ENCODE data around the gene BSDC1.
A peak's percentile ranks its signal among the peaks of the same experiment; 100 is the strongest.
"Not testable (repeated sequence)": the region's sequence is repeated elsewhere in the genome, so short reads cannot be mapped to it uniquely, and the experiment has no call there.

The BSDC1 gene, protein sequence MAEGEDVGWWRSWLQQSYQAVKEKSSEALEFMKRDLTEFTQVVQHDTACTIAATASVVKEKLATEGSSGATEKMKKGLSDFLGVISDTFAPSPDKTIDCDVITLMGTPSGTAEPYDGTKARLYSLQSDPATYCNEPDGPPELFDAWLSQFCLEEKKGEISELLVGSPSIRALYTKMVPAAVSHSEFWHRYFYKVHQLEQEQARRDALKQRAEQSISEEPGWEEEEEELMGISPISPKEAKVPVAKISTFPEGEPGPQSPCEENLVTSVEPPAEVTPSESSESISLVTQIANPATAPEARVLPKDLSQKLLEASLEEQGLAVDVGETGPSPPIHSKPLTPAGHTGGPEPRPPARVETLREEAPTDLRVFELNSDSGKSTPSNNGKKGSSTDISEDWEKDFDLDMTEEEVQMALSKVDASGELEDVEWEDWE

DNA sequence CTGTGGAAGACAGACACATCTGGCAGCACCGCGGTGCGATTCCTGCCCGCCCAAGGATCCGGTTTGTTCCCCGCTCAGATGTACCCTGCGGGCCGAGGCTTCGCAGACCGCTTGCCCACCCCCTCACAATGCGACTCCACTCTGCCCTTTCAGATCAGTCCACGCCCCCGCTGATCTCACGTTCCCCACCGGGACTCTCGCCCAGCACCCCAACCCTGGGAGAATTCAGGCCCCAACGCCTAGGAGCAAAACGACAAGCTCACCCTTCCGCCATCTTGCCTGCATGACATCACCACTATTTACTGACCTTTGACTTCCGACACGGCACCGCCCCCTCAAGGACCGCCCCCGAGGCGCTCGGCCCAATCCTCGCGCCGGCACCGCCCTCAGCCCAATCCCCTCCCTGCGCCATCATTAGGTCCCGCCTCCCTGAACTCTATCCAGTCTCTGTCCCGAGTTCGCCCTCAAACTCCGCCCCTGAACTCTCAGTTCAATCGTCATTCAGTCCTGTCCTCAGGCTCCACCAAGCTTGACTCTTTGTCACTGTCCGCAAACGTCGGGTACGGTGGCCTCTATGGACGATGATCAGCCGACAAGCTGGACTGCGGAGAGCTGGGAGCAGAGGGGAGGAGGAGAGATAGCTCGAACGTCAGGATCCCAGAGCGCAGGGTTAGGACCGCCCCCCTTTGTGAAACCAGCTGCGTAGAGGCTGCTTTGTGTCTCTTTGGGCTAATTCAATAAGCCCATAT is at the start of gene BSDC1:
TSS of gene BSDC1 (minus strand) at position 301 of the 749 bp plus-strand sequence. CDS start at position 274, 27 bp downstream.
- peak; percentile 95 for DNase-seq (ENCODE audit: low read depth)

DNA sequence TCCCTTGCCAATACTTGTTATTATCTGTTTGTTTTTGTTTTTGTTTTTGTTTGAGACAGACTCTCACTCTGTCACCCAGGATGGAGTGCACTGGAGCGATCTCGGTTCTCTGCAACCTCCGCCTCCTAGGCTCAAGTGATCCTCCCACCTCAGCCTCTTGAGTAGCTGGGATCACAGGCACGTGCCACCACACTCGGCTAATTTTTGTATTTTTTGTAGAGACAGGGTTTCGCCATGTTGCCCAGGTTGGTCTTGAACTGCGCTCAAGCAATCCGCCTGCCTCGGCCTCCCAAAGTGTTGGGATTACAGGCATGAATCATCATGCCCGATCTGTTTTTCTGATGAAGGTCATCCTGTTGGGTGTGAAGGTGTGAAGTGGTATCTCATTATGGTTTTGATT is 47.2 kb upstream of the BSDC1 start:
- not testable (repeated sequence) for DNase-seq (ENCODE audit: low read depth)

DNA sequence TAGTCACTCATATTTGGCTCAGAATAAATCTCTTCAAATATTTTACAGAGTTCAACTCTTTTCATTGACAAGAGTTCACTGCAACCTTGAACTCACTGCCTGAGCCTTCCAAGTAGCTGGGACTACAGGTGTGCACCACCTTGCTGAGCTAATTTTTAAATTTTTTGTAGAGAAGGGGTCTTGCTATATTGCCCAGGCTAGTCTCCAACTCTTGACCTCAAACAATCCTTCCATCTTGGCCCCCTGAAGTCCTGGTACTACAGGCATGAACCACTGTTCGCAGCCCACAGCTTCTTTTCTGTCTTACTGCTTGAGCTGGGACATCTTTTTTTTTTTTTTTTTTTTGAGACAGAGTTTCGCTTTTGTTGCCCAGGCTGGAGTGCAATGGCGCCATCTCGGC is 44.5 kb upstream of the BSDC1 start:
- DNase-seq (ENCODE audit: low read depth) = not testable (repeated sequence)

DNA sequence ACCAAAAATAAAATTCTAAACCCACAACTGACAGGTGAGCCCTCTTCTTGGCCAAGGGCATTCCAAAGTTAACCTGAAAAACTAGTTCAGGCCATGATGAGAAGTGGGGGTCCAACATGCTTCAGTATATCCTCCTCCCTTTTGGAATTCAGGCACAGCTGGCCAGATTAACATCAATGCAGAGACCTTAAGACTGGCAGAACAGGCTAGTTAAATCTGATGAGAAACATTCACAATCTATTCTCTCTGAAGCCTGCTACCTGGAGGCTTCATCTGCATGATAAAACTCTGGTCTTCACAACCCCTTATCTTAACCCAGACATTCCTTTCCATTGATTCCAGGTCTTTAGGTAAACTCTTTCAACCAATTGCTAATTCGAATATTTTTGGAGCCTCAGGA is 43.9 kb upstream of the BSDC1 start:
- no peak for DNase-seq (ENCODE audit: low read depth)

DNA sequence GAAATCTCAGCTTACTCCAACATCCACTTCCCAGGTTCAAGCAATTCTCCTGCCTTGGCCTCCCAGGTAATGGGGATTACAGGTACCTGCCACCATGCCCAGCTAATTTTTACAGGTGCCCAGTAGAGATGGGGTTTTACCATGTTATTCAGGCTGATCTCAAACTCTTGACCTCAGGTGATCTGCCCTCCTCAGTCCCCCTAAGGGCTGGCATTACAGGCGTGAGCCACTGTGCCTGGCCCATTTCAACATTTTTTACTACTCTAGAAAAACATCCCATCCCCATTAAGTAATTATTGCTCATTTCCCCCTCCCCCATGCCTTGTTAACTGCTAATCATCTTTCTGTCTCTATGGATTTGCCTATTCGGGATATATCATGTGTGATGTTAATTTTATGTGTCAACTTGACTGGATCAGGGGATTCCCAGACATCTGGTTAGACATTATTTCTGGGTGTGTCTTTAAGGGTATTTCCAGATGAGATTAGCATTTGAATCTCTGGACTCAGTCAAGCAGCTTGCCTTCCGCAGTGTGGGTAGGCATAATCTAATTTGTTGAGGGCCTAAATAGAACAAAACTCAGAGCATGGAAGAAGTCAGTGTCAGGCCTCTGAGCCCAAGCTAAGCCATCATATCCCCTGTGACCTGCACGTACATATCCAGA is 37.6 kb upstream of the BSDC1 start:
- no peak for DNase-seq (ENCODE audit: low read depth)

DNA sequence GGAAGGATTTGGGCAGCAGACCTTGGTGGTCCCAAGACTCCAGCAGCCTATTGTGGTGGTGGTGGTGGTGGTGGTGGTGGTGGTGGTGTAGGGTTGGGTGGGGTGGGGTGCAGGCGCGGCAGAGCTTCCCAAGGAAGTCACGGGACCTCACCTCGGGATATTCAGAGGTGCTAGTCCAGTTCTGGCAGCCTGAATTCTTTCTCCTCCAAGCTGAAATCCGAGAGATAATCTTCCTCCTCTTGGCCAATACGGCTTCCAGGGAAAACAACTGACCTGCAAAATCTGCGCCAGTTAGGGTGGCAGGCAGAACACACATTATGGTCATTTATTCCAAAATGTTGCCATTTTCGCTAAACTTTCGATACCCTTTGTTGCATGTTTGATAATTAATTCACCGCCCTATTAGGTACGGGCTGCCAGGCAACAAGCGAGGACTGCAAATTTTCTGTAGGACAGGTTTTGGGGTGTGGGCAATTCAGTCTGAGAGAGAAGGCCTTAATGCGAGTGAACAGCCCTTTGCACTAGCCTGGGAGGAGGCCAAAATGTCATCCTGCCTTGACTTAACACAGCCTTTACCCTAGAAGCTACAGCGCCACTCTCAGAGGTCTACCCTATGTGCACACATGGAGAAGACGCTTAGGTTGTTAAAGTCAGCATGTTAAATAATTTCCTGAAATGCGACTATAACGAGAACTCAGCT is 33.2 kb upstream of the BSDC1 start:
- no peak for DNase-seq (ENCODE audit: low read depth)

DNA sequence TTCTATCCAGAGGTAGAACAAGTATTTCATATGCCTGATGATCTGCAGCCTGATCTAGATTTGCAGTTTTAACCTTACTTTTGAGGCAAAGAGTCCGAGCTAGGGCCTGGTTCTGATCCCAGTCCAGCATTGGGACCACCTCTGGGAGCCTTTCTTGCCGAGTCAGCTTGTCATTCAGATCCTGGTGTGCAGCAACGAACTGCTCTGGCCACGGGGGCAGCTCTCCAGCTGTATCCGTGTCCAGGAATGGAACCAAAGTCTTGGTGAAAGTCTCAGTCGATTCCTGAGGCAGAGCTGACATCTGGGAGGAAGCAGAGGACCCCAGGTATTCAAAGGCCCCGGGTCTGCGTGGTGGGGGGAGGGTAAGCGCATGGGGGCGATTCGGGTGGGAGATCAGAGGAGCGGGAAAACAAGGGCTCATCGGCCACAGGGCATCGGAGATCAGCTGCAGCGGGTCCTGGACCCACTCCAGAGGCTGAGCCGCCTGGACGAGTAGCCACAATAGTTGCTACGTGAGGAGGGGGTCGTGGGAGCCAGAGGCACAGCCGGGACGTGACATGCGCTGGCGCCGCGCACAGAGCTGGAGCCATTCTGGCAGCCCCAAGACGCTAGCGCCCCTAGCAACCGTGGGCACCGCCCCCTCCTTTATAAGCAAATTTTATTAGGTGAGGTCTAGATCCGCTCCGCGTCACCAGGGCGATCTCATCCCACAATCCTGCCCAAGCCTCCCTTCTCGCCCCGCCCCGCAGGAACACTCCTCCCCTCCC is 32.4 kb upstream of the BSDC1 start:
- no peak for DNase-seq (ENCODE audit: low read depth)

DNA sequence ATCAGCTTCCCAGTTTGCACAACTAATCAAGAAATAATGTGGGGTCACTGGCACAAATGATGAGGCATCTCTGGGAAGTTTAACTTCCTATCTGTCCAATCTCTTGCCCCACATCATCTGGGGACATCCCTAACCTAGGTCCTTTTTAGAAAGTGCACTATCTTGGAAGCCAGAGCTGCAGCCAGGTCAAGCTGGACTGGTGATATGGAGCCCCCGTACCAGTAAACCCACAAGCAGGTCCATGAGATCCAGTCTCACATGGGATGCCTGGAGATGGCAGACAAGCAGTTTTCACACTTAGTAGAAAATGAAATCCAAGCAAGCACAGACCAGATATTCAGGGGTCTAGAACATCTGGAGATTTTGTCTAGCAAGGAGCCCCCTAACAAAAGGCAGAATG is 27.5 kb upstream of the BSDC1 start:
- DNase-seq (ENCODE audit: low read depth) = no peak

DNA sequence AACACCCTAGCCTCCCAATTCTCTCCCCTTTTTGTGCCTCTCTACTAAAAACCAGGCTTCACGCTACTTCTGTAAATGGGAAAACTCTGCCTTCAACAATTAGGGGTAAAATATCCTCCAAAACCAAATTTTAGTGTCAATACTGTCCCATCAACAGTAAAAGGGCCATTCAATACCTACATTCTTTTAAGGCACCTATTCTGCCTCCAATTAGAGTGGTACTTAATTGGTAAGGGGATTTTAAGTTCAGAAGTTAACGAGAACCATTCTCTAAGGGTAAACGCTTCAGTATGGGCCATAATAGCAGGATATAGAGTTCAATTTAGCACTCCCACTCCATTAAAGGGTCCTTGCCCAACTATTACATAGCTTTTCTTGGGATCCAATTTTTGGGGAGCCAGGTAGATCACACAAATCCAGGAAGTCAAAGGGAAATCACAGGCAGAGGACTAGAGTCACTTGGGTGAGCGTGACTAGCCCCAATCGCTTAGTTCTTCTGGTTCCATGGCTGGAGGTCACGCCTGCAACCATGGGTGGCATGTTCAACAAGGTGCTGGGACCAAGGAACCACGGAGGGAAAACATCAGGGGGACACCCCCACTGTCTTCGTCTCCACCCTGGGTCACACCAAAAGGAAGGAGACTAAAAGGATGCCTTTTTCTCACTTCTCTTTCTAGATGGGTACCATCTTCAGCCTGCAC is 20.1 kb upstream of the BSDC1 start:
- no peak for DNase-seq (ENCODE audit: low read depth)

DNA sequence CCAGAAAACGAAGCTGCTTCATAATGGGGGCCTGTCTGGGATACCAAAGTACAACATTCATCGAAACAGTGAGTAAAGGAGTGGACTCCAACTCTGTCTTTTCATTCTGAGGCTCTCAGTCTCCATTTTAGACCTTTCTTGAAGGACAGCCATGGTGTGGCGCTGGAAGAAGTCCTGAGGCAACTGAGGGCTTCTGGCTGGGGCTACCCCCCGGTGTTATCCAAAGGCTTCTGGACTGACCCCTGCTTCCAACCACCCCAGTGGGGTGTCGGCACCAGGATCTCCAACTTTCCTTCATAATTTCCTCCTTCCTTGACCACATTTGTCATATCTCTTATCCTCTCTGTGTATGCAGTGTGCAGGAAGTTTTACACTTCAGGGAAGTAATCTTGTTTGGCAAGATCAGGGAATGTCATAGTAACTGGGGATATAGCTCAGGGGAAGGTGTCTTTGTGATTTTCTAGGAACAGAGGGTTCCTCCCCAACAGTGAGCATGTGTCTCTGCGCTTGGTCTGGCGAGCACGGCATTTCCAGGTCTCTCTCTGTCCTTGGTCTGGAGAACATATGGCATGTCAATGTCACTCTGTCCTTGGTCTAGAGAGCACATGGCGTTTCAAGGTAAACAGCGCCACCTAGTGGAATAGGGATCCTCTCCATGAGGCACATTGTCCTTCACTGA is 19.4 kb upstream of the BSDC1 start:
- peak; percentile 35 for DNase-seq (ENCODE audit: low read depth)

DNA sequence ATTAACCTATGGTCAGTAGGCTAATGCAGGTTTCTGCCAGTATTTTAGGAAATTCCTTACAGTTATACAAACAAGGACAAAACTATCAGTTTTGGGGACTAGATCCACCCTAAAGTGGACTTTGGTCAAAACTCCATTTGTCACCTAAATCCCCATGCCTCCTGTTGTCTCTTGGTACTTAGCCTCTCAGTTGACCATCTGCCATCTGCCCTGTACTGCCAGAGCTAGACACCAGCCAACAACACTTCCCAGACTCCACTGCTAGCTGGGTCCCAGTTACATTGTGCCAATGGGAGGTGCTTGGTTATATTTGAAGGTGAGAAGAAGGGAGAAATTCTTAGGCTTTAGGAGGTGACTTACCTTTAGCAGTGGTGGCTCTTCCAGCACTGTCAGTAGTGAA is 17.0 kb upstream of the BSDC1 start:
- no peak for DNase-seq (ENCODE audit: low read depth)

DNA sequence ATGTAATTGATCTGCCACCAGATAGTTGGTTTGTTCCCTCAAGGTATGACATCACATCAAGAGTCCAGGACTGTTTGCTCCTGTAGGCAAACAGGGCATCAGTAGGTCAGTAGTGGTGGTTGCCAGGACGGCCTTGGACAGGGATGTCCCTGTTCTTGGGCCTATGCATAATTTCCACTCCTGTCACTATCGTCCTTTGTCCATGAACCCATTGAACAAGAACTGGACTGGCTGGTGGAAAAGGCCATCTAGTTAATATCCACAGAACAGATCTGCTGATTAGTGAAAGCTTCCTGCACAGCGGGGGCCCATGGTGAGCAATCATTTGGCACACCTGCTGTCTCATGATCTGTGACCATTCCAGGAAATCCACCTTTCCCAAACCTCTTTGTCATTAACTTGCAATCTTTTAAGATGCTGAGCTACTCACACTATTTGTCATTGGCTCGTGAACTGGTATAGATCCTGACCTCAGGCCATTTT is 12.4 kb upstream of the BSDC1 start:
- DNase-seq (ENCODE audit: low read depth) = no peak

DNA sequence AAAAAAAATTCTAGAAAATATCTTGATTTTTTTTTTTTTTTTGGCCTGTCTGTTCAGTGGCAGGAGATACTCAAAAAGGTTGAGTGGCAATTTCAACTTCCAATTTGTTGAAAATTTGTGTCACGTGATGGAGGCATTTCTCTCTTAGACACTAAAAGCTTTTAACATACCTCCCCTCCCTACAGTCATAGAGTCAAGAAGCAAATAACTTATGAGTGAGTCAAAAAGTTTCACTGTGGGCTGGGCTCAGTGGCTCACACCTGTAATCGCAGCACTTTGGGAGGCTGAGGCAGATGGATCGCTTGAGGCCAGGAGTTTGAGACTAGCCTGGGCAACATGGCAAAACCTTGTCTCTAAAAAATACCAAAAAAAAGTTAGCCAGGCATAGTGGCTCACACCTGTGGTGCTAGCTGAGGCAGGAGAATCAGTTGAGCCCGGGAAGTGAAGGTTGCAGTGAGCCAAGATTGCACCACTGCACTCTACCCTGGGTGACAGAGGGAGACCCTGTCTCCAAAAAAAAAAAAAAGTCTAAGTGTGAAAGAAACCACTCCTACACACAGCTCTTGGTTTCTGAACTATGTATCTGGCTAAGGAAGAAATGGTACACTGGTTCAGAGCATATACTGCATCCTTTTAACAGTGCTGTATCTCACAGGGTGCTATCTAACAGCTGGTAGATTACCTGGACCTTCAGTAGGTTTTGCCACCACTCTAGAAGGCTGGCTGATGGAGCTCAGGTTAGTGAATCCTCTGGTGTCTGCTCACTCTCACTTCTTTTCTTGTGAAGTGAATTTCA is 11.6 kb upstream of the BSDC1 start:
- DNase-seq (ENCODE audit: low read depth) = no peak

DNA sequence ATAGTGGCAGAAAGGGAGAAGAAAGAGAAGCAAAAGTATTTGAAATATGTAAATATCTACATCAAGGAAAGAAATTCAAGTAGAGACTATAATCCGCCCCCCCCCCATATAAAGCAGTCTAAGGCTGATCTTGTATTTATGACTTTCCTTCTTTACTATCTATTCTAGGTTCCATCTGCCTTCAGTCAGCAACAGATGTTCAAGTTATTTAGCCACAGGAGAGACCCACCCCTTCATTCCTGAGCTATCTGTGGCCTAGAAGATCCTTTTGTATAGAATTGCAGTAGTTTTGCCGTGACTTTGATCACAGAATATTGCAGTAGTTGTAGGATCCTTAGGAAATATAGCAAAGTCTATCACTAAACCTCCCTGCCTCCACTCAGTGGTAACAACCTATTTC is 10.7 kb upstream of the BSDC1 start:
- DNase-seq (ENCODE audit: low read depth) = no peak

DNA sequence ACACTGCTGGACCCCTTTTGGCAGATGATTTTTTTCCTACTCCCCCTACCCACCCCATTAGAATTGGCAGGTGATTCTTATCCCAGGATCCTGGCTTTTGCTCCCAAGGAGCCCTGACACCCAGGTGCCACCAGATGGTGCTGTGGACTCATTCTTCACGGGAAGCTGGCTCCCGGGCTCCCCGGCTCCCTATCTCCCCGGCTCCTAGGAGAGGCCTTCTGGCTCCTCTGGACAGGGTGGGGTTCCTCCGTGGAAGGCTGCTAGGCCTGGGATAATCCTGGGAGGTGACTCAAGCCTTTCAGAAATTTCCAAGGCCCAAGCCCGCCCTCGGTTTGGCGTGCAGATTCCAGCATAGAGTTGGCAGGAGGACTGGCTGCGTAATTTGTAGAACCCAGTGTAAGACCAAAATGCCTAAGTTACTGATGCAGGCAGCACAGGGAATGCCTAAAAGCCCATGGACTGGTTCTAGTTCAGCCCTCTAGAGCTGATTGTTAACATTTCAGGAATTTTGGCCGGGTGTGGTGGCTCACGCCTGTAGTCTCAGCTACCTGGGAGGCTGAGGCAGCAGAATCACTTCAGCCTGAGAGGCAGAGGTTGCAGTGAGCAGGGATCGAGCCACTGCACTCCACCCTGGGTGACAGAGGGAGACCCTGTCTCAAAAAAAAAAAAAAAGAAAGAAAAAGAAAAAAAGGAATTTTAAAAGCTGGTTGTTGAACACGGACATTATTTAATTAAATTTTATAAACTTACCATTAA is 6.8 kb upstream of the BSDC1 start:
- peak; percentile 29 for DNase-seq (ENCODE audit: low read depth)

DNA sequence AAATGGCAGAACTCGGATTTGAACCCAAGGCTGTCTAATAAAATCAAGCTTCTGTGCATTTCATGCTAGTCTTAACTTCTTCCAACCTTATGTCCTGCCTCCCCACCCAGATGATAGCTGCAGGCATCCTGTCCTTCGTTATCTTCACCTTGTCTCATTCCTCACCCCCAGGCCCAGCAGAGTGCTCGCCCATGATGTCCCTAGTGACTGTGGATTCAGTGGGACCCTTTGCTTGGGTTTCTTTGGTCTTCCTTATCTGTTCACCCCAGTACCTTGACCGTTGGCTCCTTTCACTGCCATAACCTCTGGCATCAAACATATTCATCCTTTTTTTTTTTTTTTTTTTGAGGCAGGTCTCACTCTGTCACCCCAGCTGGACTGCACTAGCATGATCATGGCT is 5.6 kb upstream of the BSDC1 start:
- DNase-seq (ENCODE audit: low read depth) = no peak

DNA sequence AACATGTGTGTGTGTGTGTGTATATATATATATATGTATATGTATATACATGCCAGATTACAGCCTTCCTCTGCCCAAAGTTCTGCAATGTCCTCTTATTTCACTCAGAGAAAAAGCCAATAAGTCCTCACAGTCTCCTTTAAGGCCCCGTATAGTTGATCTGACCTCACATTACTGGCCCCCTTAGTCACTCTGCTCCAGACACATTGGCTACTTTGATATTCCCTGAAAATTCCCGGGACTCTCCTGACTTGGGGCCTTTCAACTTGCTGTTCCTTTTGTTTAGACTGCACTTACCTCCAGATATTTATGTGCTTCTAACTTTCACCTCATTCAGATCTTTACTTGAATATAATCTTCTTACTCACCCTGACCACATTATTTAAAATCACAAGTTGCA is 4.2 kb upstream of the BSDC1 start:
- DNase-seq (ENCODE audit: low read depth) = no peak

DNA sequence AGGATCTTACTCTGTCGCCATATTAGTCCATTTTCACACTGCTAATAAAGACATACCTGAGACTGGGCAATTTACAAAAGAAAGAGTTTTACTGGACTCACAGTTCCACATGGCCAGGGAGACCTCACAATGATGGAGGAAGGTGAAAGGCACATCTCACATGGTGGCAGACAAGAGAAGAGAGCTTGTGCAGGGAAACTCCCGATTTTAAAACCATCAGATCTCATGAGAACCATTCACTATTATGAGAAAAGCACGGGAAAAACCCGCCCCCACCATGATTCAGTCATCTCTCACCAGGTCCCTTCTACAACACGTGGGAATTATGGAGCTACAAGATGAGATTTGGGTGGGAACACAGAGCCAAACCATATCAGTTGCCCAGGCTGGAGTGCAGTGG is 2.3 kb upstream of the BSDC1 start:
- DNase-seq (ENCODE audit: low read depth) = not testable (repeated sequence)
